A549 treated with RU486 at 1 μM for 4 hours (cell line): Measurements from ENCODE around the gene KIF5A. TPM values are rescaled to one million over a fixed set of nuclear protein-coding genes. Genes with fewer than 3 reads are reported as not detected.

Source experiments
- total RNA-seq: library from RNA; stranded (reverse); fragments of 200-300 nt; extraction: Qiagen RNA extraction; gene quantifications from 5 replicates; pipeline ENCODE4 v1.2.3, GENCODE V29; 2022; ENCODE audit warnings: low read depth

KIF5A gene
- 0.14 to 0.27 TPM (median 0.24 TPM) in 5 replicates for total RNA-seq

GRCh38 chr12:57549909-57550640 lies at the start of gene KIF5A:
KIF5A (plus strand) TSS chr12:57550044; CDS start chr12:57550272, 228 bp downstream.

GRCh38 chr12:57520053-57520818 lies 29.6 kb upstream of the KIF5A start, which contains the start of gene DDIT3:
DDIT3 (minus strand) TSS chr12:57520514; CDS start chr12:57517406, 3,108 bp downstream.

GRCh38 chr12:57522011-57522886 lies 27.6 kb upstream of the KIF5A start, which contains the start of gene MBD6:
MBD6 (plus strand) TSS chr12:57522824; CDS start chr12:57524304, 1,480 bp downstream.

DNA sequence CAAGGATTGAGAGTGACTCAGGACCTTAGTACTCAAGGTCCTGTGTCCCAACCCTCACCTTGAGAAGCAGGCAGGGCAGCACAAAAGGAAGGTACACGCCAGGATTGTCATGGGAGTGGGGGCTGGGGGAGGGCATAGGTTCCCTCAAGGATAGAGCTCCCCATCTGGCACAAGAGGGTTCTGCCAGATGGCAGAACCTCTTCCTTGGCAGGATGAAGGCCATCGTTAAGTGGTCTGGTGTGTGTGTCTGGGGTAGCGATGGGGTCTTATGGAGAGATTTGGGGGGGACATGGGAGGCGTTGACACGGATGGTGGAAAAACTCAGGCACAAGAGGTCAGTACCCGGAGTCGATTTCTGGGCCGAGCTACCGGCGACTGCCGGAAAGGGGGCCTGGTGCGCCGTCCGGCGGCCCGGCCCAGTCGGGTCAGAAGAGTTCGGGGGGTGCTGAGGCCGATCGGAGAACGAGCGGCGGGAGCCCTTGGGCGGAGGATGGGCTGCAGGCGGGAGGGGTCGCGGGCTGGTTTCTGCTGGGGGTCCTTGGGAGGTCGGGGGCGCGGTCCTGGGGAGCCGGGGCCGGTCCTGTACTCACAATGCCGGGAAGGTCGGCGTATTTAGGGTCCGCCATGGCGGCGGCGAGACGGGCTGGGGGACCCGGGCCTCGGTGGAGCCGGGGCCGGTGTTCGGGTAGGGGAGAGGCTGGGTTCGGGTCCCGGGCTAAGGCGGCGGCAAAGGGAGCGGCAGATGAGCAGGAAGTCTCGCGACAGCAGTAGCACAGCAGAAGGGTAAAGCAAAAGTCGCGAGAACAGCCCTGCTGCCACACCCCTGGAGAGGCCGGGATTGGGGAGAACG lies 3.2 kb upstream of the KIF5A start, which contains the start of gene DCTN2:
Gene DCTN2, minus strand, starts transcription at position 755 of the 850 bp plus-strand sequence. Its CDS starts 129 bp downstream, at position 626.

GRCh38 chr12:57590864-57591781 lies 41.3 kb downstream of the KIF5A start, which contains the start of gene PIP4K2C:
PIP4K2C (plus strand) TSS chr12:57591192; CDS start chr12:57591290, 98 bp downstream.

DNA sequence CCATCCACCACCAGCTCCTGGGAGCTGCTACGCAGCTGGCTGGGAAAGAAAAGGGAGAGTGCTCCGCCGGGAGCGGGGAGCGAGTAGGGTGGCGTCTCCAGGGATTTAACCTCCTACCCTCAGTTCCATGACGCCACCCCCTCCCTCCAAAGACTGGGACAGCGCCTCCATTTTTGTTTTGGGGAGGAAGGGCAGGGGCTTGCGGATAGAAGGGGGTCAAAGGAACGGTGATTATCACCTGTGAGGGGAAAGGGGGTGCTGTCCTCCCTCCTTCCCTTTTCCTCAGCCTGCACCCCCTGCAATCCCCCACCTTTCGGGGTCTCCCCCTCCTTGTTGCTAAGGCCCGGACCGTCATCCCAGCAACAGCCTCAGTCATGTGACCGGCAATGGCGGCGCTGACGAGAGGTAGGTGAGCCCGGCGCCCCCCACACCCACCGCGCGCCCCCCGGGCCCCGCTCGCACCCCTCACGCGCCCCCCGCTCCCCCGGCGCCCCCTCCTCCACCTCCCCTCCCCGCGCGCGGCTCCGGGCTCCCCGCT lies 54.7 kb downstream of the KIF5A start, which contains the start of gene DTX3:
Gene DTX3, plus strand, starts transcription at position 371 of the 538 bp plus-strand sequence. CDS start 1,694 bp downstream, outside the sequence.

GRCh38 chr12:57611108-57611826 lies 61.4 kb downstream of the KIF5A start, which contains the start of gene ARHGEF25:
ARHGEF25 (plus strand) TSS chr12:57611435; CDS start chr12:57611895, 460 bp downstream.

GRCh38 chr12:57632958-57633840 lies 83.4 kb downstream of the KIF5A start, which contains the start of gene B4GALNT1:
B4GALNT1 (minus strand) TSS chr12:57633201; CDS start chr12:57632132, 1,069 bp downstream.

Other genes starting within 250 kb of the KIF5A start
- gene R3HDM2, start 119.0 kb upstream of the KIF5A start, total RNA-seq = 7.7 to 10.4 TPM (median 9.5 TPM) in 5 replicates
- gene INHBC, start 115.3 kb upstream of the KIF5A start, total RNA-seq = not detected in 5 replicates
- 0.08 to 0.25 TPM (median 0.12 TPM) in 3 of 5 replicates, not detected in the others for gene INHBE, start 94.7 kb upstream of the KIF5A start, total RNA-seq
- gene GLI1, start 90.3 kb upstream of the KIF5A start, total RNA-seq = 7.7 to 10.7 TPM (median 8.5 TPM) in 5 replicates
- gene ARHGAP9, start 70.2 kb upstream of the KIF5A start, total RNA-seq = 0.22 to 0.68 TPM (median 0.35 TPM) in 5 replicates
- gene MARS1, start 62.0 kb upstream of the KIF5A start, total RNA-seq = 137 to 258 TPM (median 165 TPM) in 5 replicates
- gene DDIT3, start 29.5 kb upstream of the KIF5A start, total RNA-seq = 30.4 to 41.9 TPM (median 34.7 TPM) in 5 replicates
- 16.7 to 30.9 TPM (median 25.6 TPM) in 5 replicates for gene MBD6, start 27.2 kb upstream of the KIF5A start, total RNA-seq
- gene DCTN2, start 2.9 kb upstream of the KIF5A start, total RNA-seq = 114 to 168 TPM (median 120 TPM) in 5 replicates
- gene PIP4K2C, start 41.1 kb downstream of the KIF5A start, total RNA-seq = 40.8 to 44.9 TPM (median 42.5 TPM) in 5 replicates
- 16.2 to 18.8 TPM (median 17.8 TPM) in 5 replicates for gene DTX3, start 54.8 kb downstream of the KIF5A start, total RNA-seq
- gene ARHGEF25, start 61.4 kb downstream of the KIF5A start, total RNA-seq = 6.1 to 7.7 TPM (median 6.6 TPM) in 5 replicates
- 29.9 to 52.0 TPM (median 44.1 TPM) in 5 replicates for gene B4GALNT1, start 83.2 kb downstream of the KIF5A start, total RNA-seq
- 112 to 122 TPM (median 116 TPM) in 5 replicates for gene OS9, start 144.1 kb downstream of the KIF5A start, total RNA-seq
- 0.10 to 0.16 TPM (median 0.13 TPM) in 5 replicates for gene AGAP2, start 188.7 kb downstream of the KIF5A start, total RNA-seq
- gene TSPAN31, start 195.0 kb downstream of the KIF5A start, total RNA-seq = 13.2 to 21.9 TPM (median 16.0 TPM) in 5 replicates
- gene CDK4, start 202.3 kb downstream of the KIF5A start, total RNA-seq = 253 to 299 TPM (median 268 TPM) in 5 replicates
- gene MARCHF9, start 205.1 kb downstream of the KIF5A start, total RNA-seq = 6.1 to 8.0 TPM (median 7.2 TPM) in 5 replicates
- gene CYP27B1, start 217.0 kb downstream of the KIF5A start, total RNA-seq = 0.89 to 2.8 TPM (median 2.3 TPM) in 5 replicates
- 52.1 to 68.7 TPM (median 54.0 TPM) in 5 replicates for gene METTL1, start 222.1 kb downstream of the KIF5A start, total RNA-seq
- 5.3 to 6.5 TPM (median 6.2 TPM) in 5 replicates for gene EEF1AKMT3, start 222.6 kb downstream of the KIF5A start, total RNA-seq
- gene TSFM, start 232.7 kb downstream of the KIF5A start, total RNA-seq = 69.3 to 81.3 TPM (median 71.5 TPM) in 5 replicates